HG02981 (cell line): Measurements from ENCODE around the gene ARHGAP26.

Source experiments
- ATAC-seq: cut with Tn5 transposase; IDR thresholded peaks from one replicate; pipeline ENCODE4 v1.9.1; 2021; ENCODE audit warnings: mild to moderate bottlenecking, moderate library complexity; ENCODE audit not compliant: unreplicated experiment

The ARHGAP26 gene

GRCh38 chr5:143226872-143227271 lies 456.7 kb downstream of the ARHGAP26 start:
- no peak for ATAC-seq

GRCh38 chr5:143227301-143227700 lies 457.1 kb downstream of the ARHGAP26 start:
- ATAC-seq = no peak

DNA sequence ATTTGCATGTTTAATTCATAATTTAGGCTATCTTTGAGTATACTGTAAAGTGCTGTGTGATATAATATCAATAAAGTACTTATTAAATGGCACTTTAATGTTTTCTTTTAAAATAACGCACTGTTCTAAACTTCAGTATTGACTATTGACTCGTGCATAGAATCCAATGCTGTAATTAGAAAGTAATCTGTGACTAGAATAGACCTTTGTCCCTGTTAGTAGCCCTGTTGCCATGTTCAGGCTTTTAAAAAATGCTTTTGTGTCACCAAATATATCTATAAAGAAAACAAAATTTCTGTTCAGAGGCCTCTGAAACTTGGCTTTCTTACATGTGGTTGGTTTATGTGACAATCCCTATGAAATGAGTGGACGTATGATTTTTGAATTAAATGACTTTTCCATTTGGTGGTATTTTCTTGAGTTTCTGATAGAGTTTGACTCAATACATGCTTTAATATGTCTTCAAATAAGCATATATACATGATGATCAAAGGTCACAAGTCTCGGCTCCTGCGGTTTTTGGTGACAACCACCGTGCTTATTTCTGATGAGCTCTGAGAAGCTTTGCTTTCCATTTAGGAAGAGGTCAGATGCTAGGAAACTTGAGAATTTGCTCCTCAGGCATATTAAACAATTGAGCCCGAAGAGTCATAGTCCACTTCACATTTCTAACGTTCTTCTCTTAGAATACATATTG lies 458.6 kb downstream of the ARHGAP26 start:
- ATAC-seq = no peak

DNA sequence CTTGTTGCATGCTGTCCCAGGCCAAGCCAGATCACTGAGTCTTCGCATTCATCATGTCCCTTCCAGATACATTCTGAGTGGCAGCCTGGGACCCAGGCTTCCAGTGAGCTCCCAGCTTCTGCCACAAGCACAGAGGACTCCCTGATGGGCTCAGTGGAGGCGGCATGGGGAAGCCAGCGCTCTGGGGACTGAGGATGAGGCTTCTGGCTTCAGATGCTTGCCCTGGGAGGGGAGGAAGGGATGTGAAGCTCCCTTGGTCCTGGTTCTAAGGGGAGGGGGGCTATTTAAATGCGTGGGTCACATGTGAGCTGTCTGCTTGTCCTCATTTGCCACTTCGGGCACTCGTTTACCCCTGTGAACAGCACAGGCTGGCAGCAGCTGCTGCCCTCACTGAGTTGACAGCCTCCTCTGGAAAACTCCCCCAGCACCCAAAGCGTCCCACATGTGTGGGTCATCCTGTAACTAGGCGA lies 459.3 kb downstream of the ARHGAP26 start:
- ATAC-seq = peak; percentile 20

DNA sequence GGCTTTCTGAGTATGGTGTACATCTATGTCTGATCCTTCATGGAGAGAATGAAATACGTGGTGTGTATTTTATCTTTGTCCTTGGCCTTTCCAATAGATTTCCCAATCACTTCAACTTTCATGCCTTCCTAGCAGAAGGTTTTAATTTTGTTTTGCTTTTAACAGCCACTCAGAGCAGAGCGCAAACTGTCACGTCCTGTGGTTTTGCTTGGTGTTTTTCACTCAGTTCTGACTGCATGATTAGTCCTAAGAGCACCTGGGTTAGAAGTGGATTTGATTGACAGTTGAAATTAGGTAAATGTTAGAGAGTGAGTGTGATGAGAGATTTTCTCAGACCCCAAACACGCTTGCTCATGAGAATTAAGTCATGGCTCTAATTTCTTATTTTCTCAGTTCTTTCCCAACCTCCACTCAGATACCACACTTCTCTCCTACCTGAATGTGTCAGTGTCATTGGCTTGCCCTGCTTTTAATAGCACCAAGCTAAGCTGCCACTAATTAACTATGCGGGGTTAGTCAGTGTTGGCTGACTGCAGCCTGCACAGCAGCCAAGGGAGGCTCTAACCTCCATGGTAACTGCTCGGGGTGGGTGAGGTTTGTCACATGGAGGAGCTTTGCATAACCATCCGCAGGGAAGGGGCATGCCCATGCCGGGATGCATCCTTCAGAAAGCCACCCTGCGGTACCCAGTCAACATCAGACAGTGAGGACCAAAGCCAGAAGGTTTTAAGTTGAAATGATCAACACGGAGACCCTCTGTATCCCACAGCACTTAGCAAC lies 459.9 kb downstream of the ARHGAP26 start:
- peak; percentile 87 for ATAC-seq

GRCh38 chr5:143230676-143230996 lies 460.5 kb downstream of the ARHGAP26 start:
- ATAC-seq = no peak

- no peak for ATAC-seq
Observed at GRCh38 chr5:143231416-143231815, 461.2 kb downstream of the ARHGAP26 start.

- ATAC-seq = peak; percentile 33
Observed at GRCh38 chr5:143231973-143232812, 462.0 kb downstream of the ARHGAP26 start.

- no peak for ATAC-seq
Observed at GRCh38 chr5:143233031-143233430, 462.9 kb downstream of the ARHGAP26 start.

GRCh38 chr5:143234162-143234842 lies 464.1 kb downstream of the ARHGAP26 start:
- ATAC-seq = no peak

DNA sequence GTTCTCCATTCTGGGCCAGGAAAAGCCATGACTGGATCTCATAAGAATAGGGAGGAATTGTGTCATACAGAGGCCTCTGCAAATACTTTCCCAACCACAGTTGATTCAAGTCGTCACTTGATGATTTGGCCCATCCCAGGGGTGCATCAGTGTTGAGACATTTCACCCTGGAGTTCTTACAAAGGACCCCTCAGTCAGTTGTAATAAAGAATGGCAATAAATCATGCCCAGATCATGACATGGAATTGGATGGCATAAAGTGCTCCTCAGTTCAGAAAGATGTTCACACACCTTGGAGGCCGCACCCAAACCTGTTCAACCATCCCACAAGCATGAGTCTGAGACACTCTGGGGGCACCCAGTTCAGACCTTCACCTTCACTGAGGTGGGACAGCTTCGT lies 465.2 kb downstream of the ARHGAP26 start:
- no peak for ATAC-seq

DNA sequence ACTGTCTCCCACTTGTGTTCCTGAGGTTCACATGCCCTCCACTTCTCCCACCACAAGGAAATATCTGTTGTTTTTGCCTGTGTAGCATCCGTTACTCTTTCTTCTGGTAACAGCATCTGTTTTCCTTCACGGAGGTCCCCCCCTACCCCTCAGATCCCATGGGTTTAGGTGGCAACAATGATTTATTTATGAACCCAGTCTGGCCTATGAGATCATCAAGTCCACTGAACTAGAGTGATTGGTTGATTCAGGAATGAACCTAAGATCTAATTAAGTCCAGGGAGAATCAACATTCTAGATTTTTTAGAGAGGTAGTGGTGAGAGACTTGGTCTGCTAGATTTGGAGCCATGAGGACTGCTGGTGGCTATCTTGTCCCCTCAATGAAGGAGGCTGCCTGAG lies 466.5 kb downstream of the ARHGAP26 start:
- no peak for ATAC-seq

DNA sequence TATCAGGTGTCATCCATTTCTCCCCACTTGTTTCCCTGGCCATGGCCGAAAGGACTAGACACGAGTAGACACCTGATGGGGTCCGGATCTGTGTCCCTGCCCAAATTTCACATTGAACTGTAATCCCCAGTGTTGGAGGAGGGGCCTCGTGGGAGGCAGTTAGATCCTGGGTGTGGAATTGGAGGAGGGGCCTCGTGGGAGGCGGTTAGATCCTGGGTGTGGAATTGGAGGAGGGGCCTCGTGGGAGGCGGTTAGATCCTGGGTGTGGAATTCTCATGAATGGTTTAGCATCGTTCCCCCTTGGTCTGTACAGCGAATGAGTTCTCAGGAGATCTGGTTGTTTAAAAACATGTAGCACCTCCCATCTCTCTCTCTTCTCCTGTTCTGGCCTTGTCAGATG lies 467.5 kb downstream of the ARHGAP26 start:
- no peak for ATAC-seq

GRCh38 chr5:143238620-143239019 lies 468.4 kb downstream of the ARHGAP26 start:
- no peak for ATAC-seq

GRCh38 chr5:143239882-143240518 lies 469.8 kb downstream of the ARHGAP26 start:
- no peak for ATAC-seq

DNA sequence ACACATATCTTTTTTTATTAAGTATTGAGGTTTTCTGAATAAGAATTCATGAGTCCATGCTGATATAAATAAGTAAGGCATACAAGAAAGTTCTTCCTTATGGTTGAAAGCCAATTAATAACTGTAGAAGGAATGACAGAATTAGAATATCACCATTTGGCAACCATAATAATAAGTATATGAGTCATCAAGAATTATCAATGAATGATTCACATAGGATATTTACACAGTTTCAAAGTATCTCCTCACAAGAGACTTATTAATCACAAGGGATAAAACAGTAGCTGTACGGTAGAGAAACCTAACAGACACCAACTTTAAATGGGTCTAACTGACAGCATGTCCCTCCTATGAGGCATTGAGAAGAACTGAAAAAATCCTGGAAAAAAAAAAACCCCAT lies 471.7 kb downstream of the ARHGAP26 start:
- no peak for ATAC-seq

GRCh38 chr5:143243103-143243502 lies 472.9 kb downstream of the ARHGAP26 start:
- ATAC-seq = no peak

DNA sequence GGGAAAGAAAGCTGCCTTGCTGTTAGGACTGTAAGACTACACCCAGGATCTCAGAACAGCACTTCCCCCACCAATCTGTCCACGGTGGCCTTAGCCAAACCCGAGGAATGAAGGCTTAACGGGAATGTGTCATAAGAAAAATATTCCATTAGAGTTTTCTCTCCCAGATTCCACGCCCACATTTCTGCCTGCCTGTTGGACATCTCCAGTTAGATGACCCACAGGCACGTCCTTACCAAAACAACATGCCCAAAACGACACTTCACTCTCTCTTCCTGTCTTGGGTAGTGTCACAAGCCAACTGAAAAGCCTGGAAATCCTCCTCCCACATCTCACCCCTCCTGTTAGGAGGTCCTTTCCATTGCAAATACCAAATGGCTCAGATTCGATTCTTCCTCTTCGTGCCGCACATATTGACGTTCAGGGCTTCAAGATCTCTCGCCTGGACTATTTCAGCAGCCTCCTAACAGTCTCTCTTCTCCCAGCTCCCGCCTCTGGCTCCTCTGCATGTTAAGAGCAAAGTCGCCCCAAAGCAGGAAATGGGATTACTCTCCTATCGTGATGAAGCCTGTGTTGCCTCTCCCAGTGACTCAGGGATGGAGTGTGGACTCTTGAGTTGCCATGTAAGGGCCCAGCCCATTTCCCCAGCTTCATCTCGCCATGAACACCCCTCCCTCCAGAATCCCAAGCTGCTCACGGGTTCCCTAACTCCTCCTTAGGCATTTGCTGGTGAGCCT lies 474.0 kb downstream of the ARHGAP26 start:
- ATAC-seq = no peak

GRCh38 chr5:143244990-143245389 lies 474.8 kb downstream of the ARHGAP26 start:
- ATAC-seq = no peak
